B cell (primary cell): ENCODE results near the gene CCDC117. TPM values are rescaled to one million over a fixed set of nuclear protein-coding genes. Genes with fewer than 3 reads are reported as not detected.

Source experiments
- ATAC-seq: fragments of 200-7000 bp; cut with Tn5 transposase; one replicate; pipeline ENCODE4 v1.10.0; 2021; ENCODE audit warnings: low read depth, mild to moderate bottlenecking, moderate number of reproducible peaks, moderate library complexity
- CTCF ChIA-PET: fragments of 350-600 bp; sonication (Branson Sonifier 250); formaldehyde crosslinking; loops from one replicate; lab custom pipeline; 2021; ENCODE audit warnings: antibody characterized with exemption, inconsistent platforms; lab: Charles Lee
- POLR2A ChIA-PET: fragments of 350-600 bp; sonication (Branson Sonifier 250); formaldehyde crosslinking; loops from one replicate; lab custom pipeline; 2021; ENCODE audit warnings: antibody characterized with exemption; lab: Charles Lee
- DNase-seq: peaks from one replicate; pipeline ENCODE4 v3.0.0; 2013
- H2AFZ ChIP-seq: 2 replicates; pipeline ENCODE4 v1.6.1; 2012; ENCODE audit warnings: mild to moderate bottlenecking, low read depth, low read length; ENCODE audit not compliant: insufficient read depth, poor library complexity, severe bottlenecking
- H3K27ac ChIP-seq, 2 donors: 1 replicate in 1 of 2; 2 replicates in 1 of 2; pipeline ENCODE4 v1.5.1; 2012 to 2013; ENCODE audit warnings: low read length in 2 of 2, mild to moderate bottlenecking in 2 of 2, moderate library complexity in 1 of 2
- H3K27me3 ChIP-seq, 4 experiments: fragments of 200-600 bp in 1 of 4; sonication (generic) in 1 of 4; replicated peaks in 1 of 4; 1 replicate in 2 of 4; 2 replicates in 2 of 4; pipeline versions ENCODE4 v1.6.1 to v1.7.0; 2013 to 2016; ENCODE audit warnings: low read length in 3 of 4, mild to moderate bottlenecking in 2 of 4, mixed read lengths in 1 of 4, moderate library complexity in 1 of 4; ENCODE audit not compliant: insufficient read depth in 4 of 4, control insufficient read depth in 3 of 4; ENCODE audit errors: control extremely low read depth in 1 of 4
- H3K36me3 ChIP-seq, 2 experiments: replicated peaks in 1 of 2; 1 replicate in 1 of 2; 2 replicates in 1 of 2; pipeline versions ENCODE4 v1.6.1 to v1.7.1; 2013; ENCODE audit warnings: low read length in 1 of 2; ENCODE audit not compliant: insufficient read depth in 2 of 2, control insufficient read depth in 1 of 2; ENCODE audit errors: control extremely low read depth in 1 of 2, extremely low read depth in 1 of 2
- H3K4me1 ChIP-seq, 2 donors: fragments of 200-600 bp in 1 of 2; sonication (generic) in 1 of 2; 1 replicate in 1 of 2; 2 replicates in 1 of 2; pipeline versions ENCODE4 v1.5.1 to v1.6.1; 2013 to 2017; ENCODE audit warnings: low read length in 2 of 2; ENCODE audit not compliant: control insufficient read depth in 2 of 2, insufficient read depth in 2 of 2
- H3K4me2 ChIP-seq: replicated peaks from 2 replicates; pipeline ENCODE3; 2012; ENCODE audit warnings: mild to moderate bottlenecking, low read depth, low read length; ENCODE audit not compliant: poor library complexity, severe bottlenecking
- H3K4me3 ChIP-seq, 5 experiments: fragments of 200-600 bp in 1 of 5; sonication (generic) in 1 of 5; 1 replicate in 3 of 5; 2 replicates in 2 of 5; pipeline versions ENCODE4 v1.5.1 to v1.7.0; 2011 to 2016; ENCODE audit warnings: low read length in 4 of 5, mild to moderate bottlenecking in 4 of 5, low read depth in 2 of 5, control low read depth in 1 of 5, moderate library complexity in 1 of 5; ENCODE audit not compliant: insufficient read depth in 1 of 5; ENCODE audit errors: control extremely low read depth in 1 of 5, extremely low read depth in 1 of 5
- H3K79me2 ChIP-seq: fragments of 200-600 bp; sonication (generic); one replicate; pipeline ENCODE4 v1.6.0; 2016; ENCODE audit warnings: low read length; ENCODE audit not compliant: control insufficient read depth, insufficient read depth
- H3K9ac ChIP-seq: fragments of 200-600 bp; sonication (generic); 2 replicates; pipeline ENCODE4 v1.6.1; 2017; ENCODE audit warnings: mild to moderate bottlenecking, low read length, moderate library complexity
- H3K9me3 ChIP-seq, 3 donors: one replicate each; pipeline versions ENCODE4 v1.6.1 to v1.7.1; 2013; ENCODE audit warnings: low read length in 2 of 3; ENCODE audit not compliant: control insufficient read depth in 2 of 3, insufficient read depth in 1 of 3; ENCODE audit errors: control extremely low read depth in 1 of 3
- H4K20me1 ChIP-seq: 2 replicates; pipeline ENCODE4 v1.6.0; 2012; ENCODE audit warnings: mild to moderate bottlenecking, low read length; ENCODE audit not compliant: insufficient read depth, control insufficient read depth, poor library complexity, severe bottlenecking
- H3K27ac Mint-ChIP-seq: one replicate; pipeline ENCODE4 v1.8.0; 2021; ENCODE audit warnings: mixed read lengths
- H3K27me3 Mint-ChIP-seq: one replicate; pipeline ENCODE4 v1.8.0; 2021; ENCODE audit warnings: mixed read lengths
- H3K4me1 Mint-ChIP-seq: one replicate; pipeline ENCODE4 v1.8.0; 2021; ENCODE audit warnings: mixed read lengths
- H3K4me3 Mint-ChIP-seq: one replicate; pipeline ENCODE4 v1.8.0; 2021; ENCODE audit warnings: mixed read lengths
- H3K9me3 Mint-ChIP-seq: one replicate; pipeline ENCODE4 v1.8.0; 2022; ENCODE audit warnings: mixed read lengths; ENCODE audit not compliant: insufficient read depth
- CTCF ChIP-seq: fragments of 200-600 bp; IDR thresholded peaks from one replicate; pipeline ENCODE4 v1.8.0; 2022; ENCODE audit warnings: antibody characterized with exemption, mild to moderate bottlenecking
- EZH2 ChIP-seq: IDR thresholded peaks from 2 replicates; pipeline ENCODE4 v1.6.1; 2012; ENCODE audit warnings: borderline replicate concordance, low read depth, mild to moderate bottlenecking, moderate library complexity, low read length; ENCODE audit not compliant: insufficient read depth, poor library complexity, severe bottlenecking
- WGBS: methylation state at CpG from one replicate; pipeline ENCODE4 v1.1.5; 2013; ENCODE audit warnings: missing lambda C conversion rate; ENCODE audit not compliant: insufficient coverage; 5-methylcytosine and 5-hydroxymethylcytosine counted together
- intact Hi-C: fragments of 100-400 bp; cut with micrococcal nuclease; formaldehyde crosslinking; loops from one replicate; pipeline ENCODE4 v1.10.0; 2022
- polyA plus RNA-seq: library from polyadenylated mRNA; depleted of rRNA; stranded (reverse); fragments of >200 nt; gene quantifications from 2 replicates; pipeline ENCODE4 v1.2.3, GENCODE V29; 2012
- total RNA-seq, 2 donors: library from RNA; stranded (reverse); fragments of 120-200 nt in 1 of 2; gene quantifications; 1 replicate in 1 of 2; 2 replicates in 1 of 2; pipeline versions ENCODE4 v1.2.3 to v1.2.4, GENCODE V29; 2013 to 2022

Gene CCDC117
- total and polyA plus RNA-seq, 2 donors (not counting 1 experiment from before 2014, with no cell fraction given) = 7.7 to 25.6 TPM

GRCh38 chr22:28791124-28791523, 18.6 kb downstream of the CCDC117 start:
- Histone ChIP-seq H3K9me3 (no peaks in the 10 kb centered on the region), H3K36me3 (peaks cover 7 to 44% of the 10 kb centered on the region in 2 experiments), H3K4me1 (peaks cover 28 to 32% of the 10 kb centered on the region in 2 donors), H3K4me3 (no peak overlapping the region), H3K27me3 (no peaks in the 10 kb centered on the region), H3K79me2 (no peaks in the 10 kb centered on the region), H2AFZ (no peak overlapping the region), H3K4me2 (no peak overlapping the region), H4K20me1 (no peaks in the 10 kb centered on the region), H3K27ac (no peak overlapping the region), H3K9ac (no peak overlapping the region)
- ChIA-PET CTCF (interaction anchor here (0.9 to 3.1 kb wide), 5 partner anchors 9 to 190 kb away, joined by 3 to 17 read pairs (median 4); no protein-coding TSS in a partner anchor), POLR2A (no interaction called here)
- Mint-ChIP-seq H3K27ac (peak overlapping the region; percentile 27), H3K27me3 (no peaks in the 10 kb centered on the region), H3K4me3 (no peak overlapping the region), H3K4me1 (peaks cover 55% of the 10 kb centered on the region), H3K9me3 (no peaks in the 10 kb centered on the region)
- ATAC-seq = no peak
- intact Hi-C loops = no loop called here
- TF ChIP-seq EZH2 (no peak), CTCF (no peak)
- DNase-seq = no peak
- 96% methylated on average over 3 of the region's 5 CpGs for WGBS

- no peak overlapping the region for H3K4me3 ChIP-seq
- H3K9ac ChIP-seq = peak overlapping the region; percentile 47
- H3K9me3 Mint-ChIP-seq = no peaks in the 10 kb centered on the region
Measured at GRCh38 chr22:28791841-28792490, 19.5 kb downstream of the CCDC117 start.

More at GRCh38 chr22:28791841-28792490, 19.5 kb downstream of the CCDC117 start:
- peaks cover 10 to 45% of the 10 kb centered on the region in 2 experiments for H3K36me3 ChIP-seq
- Mint-ChIP-seq H3K4me1 (peaks cover 63% of the 10 kb centered on the region), H3K4me3 (peak overlapping the region; percentile 40), H3K27me3 (no peaks in the 10 kb centered on the region), H3K27ac (peak overlapping the region; percentile 69)
- TF ChIP-seq EZH2 (no peak), CTCF (no peak)
- no peaks in the 10 kb centered on the region for H4K20me1 ChIP-seq
- H3K79me2 ChIP-seq = no peaks in the 10 kb centered on the region
- ChIA-PET POLR2A (no interaction called here), CTCF (interaction anchor here (1.6 to 3.1 kb wide), 2 partner anchors 37 to 191 kb away, joined by 7 to 17 read pairs; no protein-coding TSS in a partner anchor)
- no CpG with 5 or more reads among the region's 3 CpGs for WGBS
- no peak overlapping the region for H2AFZ ChIP-seq
- peak overlapping the region; percentile 32 to 66 for H3K27ac ChIP-seq
- H3K4me1 ChIP-seq = peaks cover 28 to 32% of the 10 kb centered on the region in 2 donors
- ATAC-seq (peak; percentile 67), DNase-seq (peak; percentile 28)
- H3K27me3 ChIP-seq = no peaks in the 10 kb centered on the region
- no peaks in the 10 kb centered on the region for H3K9me3 ChIP-seq
- intact Hi-C loops = no loop called here
- peak overlapping the region; percentile 55 for H3K4me2 ChIP-seq
